Suppressor macrophage (primary cell): ENCODE results near the gene CTNNAL1.
"Not testable (repeated sequence)": the region's sequence is repeated elsewhere in the genome, so short reads cannot be mapped to it uniquely, and the experiment has no call there.

Source experiments
- DNase-seq, 4 experiments: peaks; one replicate each; pipeline ENCODE4 v3.0.0-alpha.2; 2020 to 2022

Gene CTNNAL1

DNA sequence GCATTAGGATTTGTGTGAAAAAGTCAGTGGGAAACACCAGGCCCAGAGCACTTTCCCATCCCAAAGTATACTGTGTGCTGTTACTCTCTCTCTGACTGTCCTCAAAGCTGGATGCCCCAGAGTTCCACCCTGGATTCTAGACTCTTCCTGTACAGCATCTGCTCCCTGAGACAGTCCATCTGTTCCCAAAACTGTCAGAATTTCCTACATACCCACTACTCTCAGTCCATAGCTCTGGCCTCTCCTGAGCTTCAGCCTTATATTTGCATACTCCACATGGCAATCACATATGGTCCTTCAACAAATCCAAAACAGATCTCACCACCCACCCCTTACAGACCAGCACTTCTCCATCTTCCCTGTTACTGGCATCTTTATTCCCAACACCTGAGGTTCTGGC is 88.8 kb downstream of the CTNNAL1 start:
- DNase-seq: no peak

DNA sequence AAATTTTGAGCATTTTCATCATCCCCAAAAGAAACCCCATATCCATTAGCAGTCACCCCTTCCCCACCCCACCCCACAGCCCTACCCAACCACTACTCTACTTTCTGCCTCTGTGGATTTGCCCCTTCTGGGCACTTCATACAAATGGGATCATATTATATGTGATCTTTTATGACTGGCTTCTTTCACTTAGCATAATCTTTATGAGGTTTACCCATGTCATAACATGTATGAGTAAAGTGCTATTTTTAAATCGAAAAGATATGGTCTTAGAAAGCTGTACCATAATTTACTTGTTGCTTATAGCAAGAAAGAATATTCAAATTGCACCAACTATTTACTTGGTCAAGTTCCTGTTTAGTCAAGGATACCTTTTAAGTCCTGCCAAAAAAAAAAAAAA is 92.1 kb downstream of the CTNNAL1 start:
- no peak for DNase-seq

GRCh38 chr9:108920401-108920800 is 92.9 kb downstream of the CTNNAL1 start:
- not testable (repeated sequence) for DNase-seq

GRCh38 chr9:108919517-108919916 is 93.8 kb downstream of the CTNNAL1 start:
- no peak for DNase-seq

DNA sequence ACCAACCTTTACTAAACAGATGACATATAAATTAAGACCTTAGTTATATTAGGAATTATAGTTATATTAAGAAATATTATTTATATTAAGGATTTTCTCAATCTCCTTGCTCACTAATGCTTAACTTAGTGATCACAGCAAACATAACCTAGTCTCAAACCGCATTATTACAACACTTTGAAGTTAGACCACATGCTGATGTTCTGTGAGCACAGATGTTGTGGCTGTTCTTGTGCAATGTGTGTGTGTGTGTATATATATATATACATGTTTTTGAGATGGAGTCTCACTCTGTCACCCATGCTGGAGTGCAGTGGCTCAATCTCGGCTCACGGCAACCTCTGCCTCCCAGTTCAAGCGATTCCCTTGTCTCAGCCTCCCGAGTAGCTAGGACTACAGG is 99.9 kb downstream of the CTNNAL1 start:
- DNase-seq: peak in 2 of 4 experiments; percentile 6 to 12

DNA sequence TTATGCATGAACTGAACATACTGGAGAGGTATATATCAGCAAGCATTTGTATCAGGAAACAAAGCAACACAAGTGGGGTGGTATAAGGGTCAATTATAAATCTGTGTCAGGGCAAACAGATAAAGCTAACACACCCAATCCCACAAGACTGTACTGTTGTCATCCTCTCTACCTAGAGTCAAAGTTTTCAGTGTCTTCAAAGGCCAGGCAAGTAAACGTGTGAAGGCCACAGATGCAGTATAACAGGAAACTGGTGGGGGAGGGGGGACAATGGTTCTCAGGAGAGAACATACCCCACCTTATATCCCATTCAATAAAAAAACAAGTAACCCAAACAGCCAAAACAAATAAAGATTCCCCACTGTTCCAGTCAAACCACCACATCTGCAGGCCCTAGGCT is 101.5 kb downstream of the CTNNAL1 start:
- DNase-seq: no peak

GRCh38 chr9:108910914-108911313 is 102.4 kb downstream of the CTNNAL1 start:
- no peak for DNase-seq

DNA sequence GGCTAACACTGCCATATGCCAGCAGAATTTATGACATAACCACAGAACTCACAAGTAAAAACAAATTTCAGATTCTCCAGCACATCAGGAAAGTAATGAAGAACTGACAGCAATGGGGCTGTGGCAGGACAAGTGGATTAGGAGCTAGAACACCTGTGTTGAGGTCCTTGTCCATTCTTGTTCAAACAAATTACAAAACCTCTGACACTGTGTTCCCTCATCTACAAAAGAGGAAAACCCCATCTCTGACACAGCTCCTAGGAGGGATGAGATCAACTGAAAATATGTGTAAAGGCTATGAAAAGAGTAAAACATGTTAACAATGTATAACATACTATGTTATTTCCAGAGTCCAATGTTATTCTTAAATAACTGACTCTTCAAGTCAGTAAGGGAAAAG is 102.9 kb downstream of the CTNNAL1 start:
- no peak for DNase-seq

GRCh38 chr9:108905494-108905893 is 107.8 kb downstream of the CTNNAL1 start:
- no peak for DNase-seq

GRCh38 chr9:108904161-108904560 is 109.1 kb downstream of the CTNNAL1 start:
- no peak for DNase-seq

- no peak for DNase-seq
Observed at GRCh38 chr9:108903420-108904103, 109.7 kb downstream of the CTNNAL1 start.

GRCh38 chr9:108900176-108900575 is 113.1 kb downstream of the CTNNAL1 start:
- no peak for DNase-seq

DNA sequence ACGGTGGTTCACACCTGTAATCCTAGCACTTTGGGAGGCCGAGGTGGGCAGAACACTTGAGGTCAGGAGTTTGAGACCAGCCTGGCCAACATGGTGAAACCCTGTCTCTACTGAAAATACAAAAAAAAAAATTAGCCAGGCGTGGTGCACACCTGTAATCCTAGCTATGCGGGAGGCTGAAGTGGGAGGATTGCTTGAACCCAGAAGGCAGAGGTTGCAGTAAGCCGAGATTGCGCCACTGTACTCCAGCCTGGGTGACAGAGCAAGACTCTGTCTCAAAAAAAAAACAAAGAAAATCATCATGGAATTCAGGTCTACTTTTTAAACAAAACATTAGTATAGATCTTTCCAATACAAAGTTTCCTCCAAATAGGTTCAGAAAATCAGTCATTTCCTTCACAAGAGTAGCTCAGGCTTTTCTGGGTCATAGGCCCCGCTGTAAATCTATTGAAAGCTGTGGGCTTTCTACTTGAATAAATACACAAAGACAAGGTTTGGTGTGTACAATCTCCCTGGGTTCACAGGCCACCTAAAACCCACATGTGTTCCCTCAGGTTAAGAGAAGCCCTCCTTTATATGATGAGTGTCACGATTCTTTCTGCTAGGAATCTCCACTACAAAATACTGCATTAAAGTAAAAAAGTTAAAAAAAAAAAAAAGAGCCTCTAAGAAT is 114.1 kb downstream of the CTNNAL1 start:
- not testable (repeated sequence) for DNase-seq

DNA sequence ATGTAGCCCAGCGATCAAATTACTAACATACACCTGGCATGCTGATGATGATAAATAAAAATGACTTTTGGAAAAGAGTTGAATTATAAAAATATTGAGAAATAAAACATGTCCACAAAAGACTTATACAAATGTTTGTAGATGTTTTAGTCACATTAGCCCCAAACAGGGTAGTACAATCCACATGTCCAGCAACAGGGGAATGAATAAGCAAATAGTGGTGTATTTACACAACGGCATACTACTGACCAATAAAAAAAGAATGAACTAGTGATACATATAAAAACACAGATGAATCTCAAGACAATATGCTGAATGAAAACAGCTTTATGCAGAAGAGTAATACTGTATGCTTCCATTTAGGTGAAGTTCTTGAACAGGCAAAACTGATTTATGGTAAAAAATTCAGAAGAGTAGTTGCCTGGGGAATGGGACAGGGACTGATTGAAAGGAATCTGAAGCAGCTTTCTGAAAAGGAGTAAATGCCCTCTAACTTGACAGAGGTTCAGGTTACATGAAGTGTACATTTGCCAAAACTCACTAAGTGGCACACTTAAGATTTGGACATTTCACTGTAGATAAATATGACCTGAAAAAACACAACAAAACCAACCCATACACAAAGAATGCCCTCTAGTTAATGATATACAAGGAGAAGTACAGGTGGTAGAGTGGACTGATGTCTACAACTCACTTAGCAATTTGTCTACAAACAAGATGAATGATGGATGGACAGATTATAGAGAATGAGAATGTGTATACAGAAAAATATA is 115.8 kb downstream of the CTNNAL1 start:
- DNase-seq: no peak

DNA sequence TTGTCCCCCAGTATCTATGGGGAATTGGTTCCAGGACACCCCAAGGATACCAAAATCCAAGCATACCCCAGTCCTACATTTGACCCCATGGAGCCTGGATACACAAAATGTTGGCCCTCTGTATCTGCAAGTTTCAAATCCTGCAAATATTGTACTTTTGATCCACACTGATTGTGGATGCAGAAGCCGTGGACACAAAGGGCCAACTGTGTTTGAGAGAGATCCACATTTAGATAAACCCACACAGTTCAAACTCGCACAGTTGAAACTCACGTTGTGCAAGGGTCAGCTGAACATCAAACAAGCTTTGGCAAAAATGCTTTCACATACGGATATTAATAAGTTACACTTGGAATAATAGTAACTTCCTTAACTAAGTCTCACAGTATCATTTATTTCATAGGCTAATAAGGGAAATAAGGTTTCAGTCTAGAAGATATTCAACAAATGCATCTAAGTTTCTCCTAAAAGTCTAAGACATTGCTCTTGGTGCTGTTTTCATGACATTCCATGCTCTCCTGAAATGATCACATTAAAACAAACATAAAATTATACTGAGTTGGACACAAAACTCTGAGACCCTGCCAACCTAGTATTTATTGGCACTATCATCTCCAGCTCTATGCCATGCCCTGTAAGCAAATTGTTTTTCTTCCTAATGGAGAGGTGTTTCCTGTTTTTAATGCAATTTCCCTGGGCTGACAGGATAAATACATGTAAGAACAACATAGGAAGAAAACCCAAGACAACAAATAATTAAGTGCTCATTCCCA is 118.9 kb downstream of the CTNNAL1 start:
- no peak for DNase-seq
